ENCODE results near the gene SLCO4C1.

- TF ChIP-seq CTCF (IDR thresholded peaks at IDR 0.05) (no peak), POLR2A (IDR thresholded peaks at IDR 0.05) (no peak)
Observed at GRCh38 chr5:102289251-102289899, 6.7 kb downstream of the SLCO4C1 start.
